ENCODE data around the gene PREX1. TPM values are rescaled to one million over a fixed set of nuclear protein-coding genes. Genes with fewer than 3 reads are reported as not detected.
A peak's percentile ranks its signal among the peaks of the same experiment; 100 is the strongest.

The PREX1 gene
- total RNA-seq, 3 donors from 2014 or later: 9.9 to 14.1 (median 13.5) TPM

DNA sequence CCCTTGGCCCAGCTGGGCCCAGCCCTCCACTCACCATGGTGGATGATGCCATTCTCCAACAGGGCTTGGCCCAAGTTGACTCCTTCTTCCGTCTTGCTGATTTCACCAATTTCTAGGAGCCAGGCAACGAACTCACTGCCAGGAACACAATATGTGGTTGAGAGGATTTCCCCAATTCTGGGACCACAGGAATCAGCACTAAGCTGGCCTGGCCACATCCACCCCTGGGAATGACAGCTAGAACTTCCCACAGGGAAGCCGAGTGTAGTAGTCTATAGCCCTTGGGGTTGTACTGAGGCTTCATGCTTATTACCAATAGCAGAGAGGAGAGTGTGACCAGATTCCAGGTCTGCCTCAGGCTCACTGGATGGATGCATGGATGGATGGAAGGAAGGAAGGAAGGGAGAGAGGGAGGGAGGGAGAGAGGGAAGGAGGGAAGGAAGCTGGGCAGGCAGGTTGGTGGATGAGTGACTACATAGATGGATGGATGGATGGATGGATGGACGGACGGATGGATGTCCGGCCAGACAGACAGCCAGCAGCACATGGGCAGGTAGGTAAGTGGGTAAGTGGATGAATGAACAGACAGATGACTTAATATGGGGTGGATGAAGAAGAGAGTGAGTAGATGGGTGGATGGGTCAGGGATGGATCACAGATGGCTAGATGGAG, 146.5 kb downstream of the PREX1 start:
- Histone ChIP-seq H3K36me3 (ENCODE audit: low read depth) (no peaks in the 10 kb centered on the region), H3K9me3 (no peaks in the 10 kb centered on the region), H3K4me1 (ENCODE audit: low read depth) (peaks cover 44% of the 10 kb centered on the region), H3K4me3 (no peak overlapping the region)
- intact Hi-C loops (cut with DNase I, micrococcal nuclease): no loop called here
- ATAC-seq (no peak), DNase-seq (no peak)
- TF ChIP-seq, protein P1, sequence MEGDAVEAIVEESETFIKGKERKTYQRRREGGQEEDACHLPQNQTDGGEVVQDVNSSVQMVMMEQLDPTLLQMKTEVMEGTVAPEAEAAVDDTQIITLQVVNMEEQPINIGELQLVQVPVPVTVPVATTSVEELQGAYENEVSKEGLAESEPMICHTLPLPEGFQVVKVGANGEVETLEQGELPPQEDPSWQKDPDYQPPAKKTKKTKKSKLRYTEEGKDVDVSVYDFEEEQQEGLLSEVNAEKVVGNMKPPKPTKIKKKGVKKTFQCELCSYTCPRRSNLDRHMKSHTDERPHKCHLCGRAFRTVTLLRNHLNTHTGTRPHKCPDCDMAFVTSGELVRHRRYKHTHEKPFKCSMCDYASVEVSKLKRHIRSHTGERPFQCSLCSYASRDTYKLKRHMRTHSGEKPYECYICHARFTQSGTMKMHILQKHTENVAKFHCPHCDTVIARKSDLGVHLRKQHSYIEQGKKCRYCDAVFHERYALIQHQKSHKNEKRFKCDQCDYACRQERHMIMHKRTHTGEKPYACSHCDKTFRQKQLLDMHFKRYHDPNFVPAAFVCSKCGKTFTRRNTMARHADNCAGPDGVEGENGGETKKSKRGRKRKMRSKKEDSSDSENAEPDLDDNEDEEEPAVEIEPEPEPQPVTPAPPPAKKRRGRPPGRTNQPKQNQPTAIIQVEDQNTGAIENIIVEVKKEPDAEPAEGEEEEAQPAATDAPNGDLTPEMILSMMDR (IDR thresholded peaks at IDR 0.05): no peak

DNA sequence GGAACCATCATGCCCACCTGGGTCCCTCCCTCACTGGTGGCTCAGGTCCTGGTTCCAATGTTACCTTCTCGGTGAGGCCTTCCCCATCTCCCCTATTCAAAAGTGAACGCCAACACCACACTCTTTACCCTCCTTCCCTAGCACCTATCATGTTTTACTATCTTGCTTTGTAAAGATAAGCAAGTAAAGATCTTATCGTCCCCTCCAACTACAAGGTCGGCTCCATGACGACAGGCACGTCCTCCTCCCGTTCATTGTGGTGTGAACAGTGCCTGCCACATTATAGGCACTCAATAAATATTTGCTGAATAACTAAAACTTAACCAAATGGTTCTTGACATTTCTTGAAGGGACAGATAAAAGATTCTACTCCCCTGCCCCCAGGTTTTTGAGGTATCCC, 147.1 kb downstream of the PREX1 start:
- ATAC-seq (no peak), DNase-seq (no peak)
- Histone ChIP-seq H3K4me3 (no peak overlapping the region), H3K4me1 (ENCODE audit: low read depth) (peaks cover 37% of the 10 kb centered on the region), H3K9me3 (no peaks in the 10 kb centered on the region), H3K36me3 (ENCODE audit: low read depth) (no peaks in the 10 kb centered on the region)
- intact Hi-C loops (cut with DNase I, micrococcal nuclease): no loop called here
- TF ChIP-seq, protein P1 (IDR thresholded peaks at IDR 0.05): no peak

DNA sequence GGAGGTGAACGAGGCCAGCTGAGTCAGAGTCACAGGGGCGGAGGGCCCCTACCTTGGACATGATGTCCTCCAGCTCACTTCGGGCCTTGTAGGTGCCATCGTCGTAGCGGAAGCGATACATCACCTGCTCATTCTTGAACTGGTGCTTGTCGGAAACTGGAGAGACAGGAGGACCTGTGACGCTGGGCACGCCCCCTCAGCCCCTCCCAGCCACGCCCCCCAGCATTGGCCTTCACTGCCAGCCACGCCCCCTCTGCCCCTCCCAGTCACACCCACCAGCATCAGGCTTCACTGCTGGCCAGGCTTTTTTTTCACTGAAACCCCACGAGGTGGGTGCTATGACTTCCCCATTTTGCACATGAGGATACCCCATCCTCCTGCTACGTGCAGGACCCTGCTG, 148.2 kb downstream of the PREX1 start:
- TF ChIP-seq, protein P1 (IDR thresholded peaks at IDR 0.05): no peak
- no peak overlapping the region for H3K4me3 ChIP-seq
- H3K4me1 ChIP-seq (ENCODE audit: low read depth): peaks cover 30% of the 10 kb centered on the region
- H3K9me3 ChIP-seq: no peaks in the 10 kb centered on the region
- intact Hi-C loops (cut with DNase I, micrococcal nuclease): no loop called here
- DNase-seq (peak; percentile 88 to 96 (median 93)), ATAC-seq (peak; percentile 84)
- no peaks in the 10 kb centered on the region for H3K36me3 ChIP-seq (ENCODE audit: low read depth)

DNA sequence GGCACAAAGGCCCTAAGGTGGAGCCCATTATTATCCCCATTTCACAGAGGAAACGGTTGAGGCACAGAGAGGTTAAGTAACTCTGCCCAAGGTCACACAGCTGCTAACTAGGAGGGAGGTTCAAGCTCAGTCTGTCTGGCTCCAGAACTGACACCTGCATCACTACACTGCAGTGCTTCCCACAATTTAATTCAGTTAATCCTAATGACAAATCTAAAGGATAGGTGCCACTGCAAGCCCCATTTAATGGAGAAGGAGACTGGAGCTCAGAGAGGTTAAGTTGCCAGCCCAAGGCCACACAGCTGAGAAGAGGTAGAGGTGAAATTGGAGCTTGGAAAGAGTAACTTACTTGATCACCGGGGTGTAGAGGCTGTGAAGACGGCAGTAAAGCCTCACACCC, 148.8 kb downstream of the PREX1 start:
- TF ChIP-seq, protein P1 (IDR thresholded peaks at IDR 0.05): no peak
- Histone ChIP-seq H3K4me3 (no peak overlapping the region), H3K4me1 (ENCODE audit: low read depth) (peaks cover 25% of the 10 kb centered on the region), H3K9me3 (no peaks in the 10 kb centered on the region), H3K36me3 (ENCODE audit: low read depth) (no peaks in the 10 kb centered on the region)
- DNase-seq (no peak), ATAC-seq (no peak)
- intact Hi-C loops (cut with DNase I, micrococcal nuclease): no loop called here

DNA sequence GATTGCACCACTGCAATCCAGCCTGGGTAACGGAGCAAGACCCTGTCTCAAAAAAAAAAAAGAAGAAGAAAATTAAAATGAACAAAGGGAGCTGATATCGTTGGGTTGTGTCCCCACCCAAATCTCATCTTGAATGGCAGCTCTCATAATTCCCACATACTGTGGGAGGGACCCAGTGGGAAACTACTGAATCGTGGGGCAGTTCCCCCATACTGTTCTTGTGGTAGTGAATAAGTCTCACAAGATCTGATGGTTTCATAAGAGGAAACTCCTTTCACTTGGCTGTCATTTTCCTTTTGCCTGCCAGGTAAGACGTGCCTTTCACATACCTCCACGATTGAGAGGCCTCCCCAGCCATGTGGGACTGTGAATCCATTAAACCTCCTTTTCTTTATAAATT, 149.4 kb downstream of the PREX1 start:
- TF ChIP-seq, protein P1 (IDR thresholded peaks at IDR 0.05): no peak
- Histone ChIP-seq H3K4me1 (ENCODE audit: low read depth) (peaks cover 19% of the 10 kb centered on the region), H3K4me3 (no peak overlapping the region), H3K9me3 (no peaks in the 10 kb centered on the region), H3K36me3 (ENCODE audit: low read depth) (no peaks in the 10 kb centered on the region)
- DNase-seq (no peak), ATAC-seq (no peak)
- intact Hi-C loops (cut with DNase I, micrococcal nuclease): no loop called here

All from mucosa of descending colon (tissue), 3 donors.